WI38 (cell line): ENCODE data around the gene GPR15LG.

Source experiments
- H3K4me3 ChIP-seq: 2 replicates; pipeline ENCODE4 v1.5.1; 2011; ENCODE audit warnings: low read depth, mild to moderate bottlenecking, control low read depth, low read length
- TF ChIP-seq, protein P1 (sequence below): IDR thresholded peaks from 2 replicates; pipeline ENCODE4 v1.5.1; 2012; ENCODE audit warnings: low read depth, mild to moderate bottlenecking, control low read depth, low read length

Gene GPR15LG

GRCh38 chr10:84204122-84204521 lies 30.5 kb downstream of the GPR15LG start:
- TF ChIP-seq, protein P1, sequence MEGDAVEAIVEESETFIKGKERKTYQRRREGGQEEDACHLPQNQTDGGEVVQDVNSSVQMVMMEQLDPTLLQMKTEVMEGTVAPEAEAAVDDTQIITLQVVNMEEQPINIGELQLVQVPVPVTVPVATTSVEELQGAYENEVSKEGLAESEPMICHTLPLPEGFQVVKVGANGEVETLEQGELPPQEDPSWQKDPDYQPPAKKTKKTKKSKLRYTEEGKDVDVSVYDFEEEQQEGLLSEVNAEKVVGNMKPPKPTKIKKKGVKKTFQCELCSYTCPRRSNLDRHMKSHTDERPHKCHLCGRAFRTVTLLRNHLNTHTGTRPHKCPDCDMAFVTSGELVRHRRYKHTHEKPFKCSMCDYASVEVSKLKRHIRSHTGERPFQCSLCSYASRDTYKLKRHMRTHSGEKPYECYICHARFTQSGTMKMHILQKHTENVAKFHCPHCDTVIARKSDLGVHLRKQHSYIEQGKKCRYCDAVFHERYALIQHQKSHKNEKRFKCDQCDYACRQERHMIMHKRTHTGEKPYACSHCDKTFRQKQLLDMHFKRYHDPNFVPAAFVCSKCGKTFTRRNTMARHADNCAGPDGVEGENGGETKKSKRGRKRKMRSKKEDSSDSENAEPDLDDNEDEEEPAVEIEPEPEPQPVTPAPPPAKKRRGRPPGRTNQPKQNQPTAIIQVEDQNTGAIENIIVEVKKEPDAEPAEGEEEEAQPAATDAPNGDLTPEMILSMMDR: peak; percentile 32
- no peak overlapping the region for H3K4me3 ChIP-seq

- no peak overlapping the region for H3K4me3 ChIP-seq
- TF ChIP-seq, protein P1: no peak
These were observed 31.0 kb downstream of the GPR15LG start for GRCh38 chr10:84204610-84205009.

DNA sequence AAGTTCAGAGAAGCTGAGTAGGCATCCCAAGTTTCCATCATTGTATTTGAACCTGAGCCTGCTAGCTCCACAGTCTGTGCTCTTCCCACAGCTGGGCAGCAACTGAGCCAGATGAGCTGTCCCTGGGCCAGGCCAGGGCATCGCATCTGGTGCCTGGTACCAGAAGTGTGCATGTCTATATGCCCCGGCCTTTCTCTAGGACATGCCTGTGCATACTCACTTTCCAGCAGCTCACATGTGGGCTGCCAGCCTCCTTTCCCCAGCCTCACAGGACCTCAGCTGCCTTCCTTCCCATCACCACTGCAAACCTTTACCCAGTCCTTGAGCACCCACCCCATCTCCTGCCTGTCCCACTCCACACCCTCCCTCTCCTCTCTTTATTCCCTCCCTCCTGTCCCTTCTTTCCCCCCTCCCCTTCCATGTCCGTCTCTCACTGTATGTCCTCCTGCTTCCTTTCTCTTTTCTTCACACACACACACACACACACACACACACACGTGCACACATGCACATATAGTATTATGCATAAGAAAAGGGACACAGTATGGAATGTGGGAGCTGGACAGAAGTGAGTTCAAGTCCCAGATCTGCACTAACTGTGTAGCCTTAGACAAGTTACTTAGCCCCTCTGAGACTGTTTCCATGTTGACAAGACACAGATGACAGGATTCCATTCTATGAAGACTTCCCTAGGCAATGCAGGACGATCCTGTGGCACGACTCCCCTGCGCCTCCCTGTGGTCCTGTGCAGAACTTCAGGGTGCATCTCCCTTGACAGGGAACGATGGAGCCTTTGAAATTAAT lies 31.6 kb downstream of the GPR15LG start:
- H3K4me3 ChIP-seq: no peak overlapping the region

GRCh38 chr10:84205853-84206525 lies 32.4 kb downstream of the GPR15LG start:
- TF ChIP-seq, protein P1: no peak
- no peak overlapping the region for H3K4me3 ChIP-seq

More for the DNA sequence above, 31.6 kb downstream of the GPR15LG start:
- TF ChIP-seq, protein P1: peak; percentile 88

- TF ChIP-seq, protein P1: no peak
These were observed 34.4 kb downstream of the GPR15LG start for GRCh38 chr10:84208023-84208422.

DNA sequence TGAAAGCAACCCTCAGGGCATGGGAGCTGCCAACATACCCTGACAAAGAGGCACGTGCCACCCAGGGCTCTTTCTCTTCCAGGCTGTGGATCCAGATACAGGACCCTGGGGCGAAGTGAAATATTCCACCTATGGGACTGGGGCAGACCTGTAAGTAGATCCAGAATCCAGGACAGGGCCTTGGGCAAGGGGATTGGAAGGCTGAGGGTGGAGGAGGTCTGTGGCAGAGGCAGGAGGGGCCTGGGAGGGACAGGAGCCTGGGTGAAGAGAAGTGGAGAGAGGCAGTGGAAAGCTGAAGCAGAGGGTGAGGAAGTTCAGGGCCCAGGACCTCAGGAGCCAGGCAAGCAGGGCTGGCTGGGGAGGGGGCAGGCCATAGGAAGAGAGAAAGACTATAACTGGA lies 38.0 kb downstream of the GPR15LG start:
- TF ChIP-seq, protein P1: no peak
- no peak overlapping the region for H3K4me3 ChIP-seq

More at GRCh38 chr10:84208023-84208422, 34.4 kb downstream of the GPR15LG start:
- no peak overlapping the region for H3K4me3 ChIP-seq

DNA sequence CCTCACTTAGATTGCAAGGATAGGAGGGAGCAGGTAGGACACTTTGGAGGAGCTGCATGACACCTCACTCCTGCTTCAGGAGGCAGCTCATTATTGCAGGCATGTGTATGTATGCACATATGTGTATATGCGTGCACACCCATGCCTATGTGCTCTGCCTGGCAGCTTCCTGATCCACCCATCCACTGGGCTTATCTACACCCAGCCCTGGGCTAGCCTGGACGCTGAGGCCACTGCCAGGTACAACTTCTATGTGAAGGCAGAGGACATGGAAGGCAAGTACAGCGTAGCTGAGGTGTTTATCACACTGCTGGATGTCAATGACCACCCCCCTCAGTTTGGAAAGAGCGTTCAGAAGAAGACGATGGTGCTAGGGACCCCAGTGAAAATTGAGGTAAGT lies 38.4 kb downstream of the GPR15LG start:
- TF ChIP-seq, protein P1: no peak
- no peak overlapping the region for H3K4me3 ChIP-seq
